Measurements from ENCODE around the gene C19orf85.

C19orf85 gene

GRCh38 chr19:55447421-55448174 lies 17.0 kb downstream of the C19orf85 start:
- no peak for DNase-seq (ENCODE audit: low read depth, low spot score)
- H3K4me3 ChIP-seq (ENCODE audit: low read length) = no peak overlapping the region

- no peak for DNase-seq (ENCODE audit: low read depth, low spot score)
Measured at GRCh38 chr19:55446060-55446459, 18.5 kb downstream of the C19orf85 start.

GRCh38 chr19:55444646-55445045 lies 19.9 kb downstream of the C19orf85 start:
- no peak overlapping the region for H3K4me3 ChIP-seq (ENCODE audit: low read length)
- DNase-seq (ENCODE audit: low read depth, low spot score) = no peak

More at GRCh38 chr19:55446060-55446459, 18.5 kb downstream of the C19orf85 start:
- H3K4me3 ChIP-seq (ENCODE audit: low read length) = no peak overlapping the region

GRCh38 chr19:55443824-55444480 lies 20.6 kb downstream of the C19orf85 start:
- no peak overlapping the region for H3K4me3 ChIP-seq (ENCODE audit: low read length)
- DNase-seq (ENCODE audit: low read depth, low spot score) = no peak

- no peak within 1 kb of the TSS for H3K4me3 ChIP-seq (ENCODE audit: low read length)
- DNase-seq (ENCODE audit: low read depth, low spot score) = no peak
Measured at GRCh38 chr19:55443045-55443823, 21.3 kb downstream of the C19orf85 start, which contains the start of gene SHISA7. TSS of gene SHISA7 (minus strand) at chr19:55443300. CDS start at chr19:55442863, 437 bp downstream.

GRCh38 chr19:55442372-55442961 lies 22.1 kb downstream of the C19orf85 start:
- DNase-seq (ENCODE audit: low read depth, low spot score) = no peak
- no peak overlapping the region for H3K4me3 ChIP-seq (ENCODE audit: low read length)

GRCh38 chr19:55441692-55442321 lies 22.7 kb downstream of the C19orf85 start:
- no peak overlapping the region for H3K4me3 ChIP-seq (ENCODE audit: low read length)
- DNase-seq (ENCODE audit: low read depth, low spot score) = no peak

GRCh38 chr19:55441319-55441691 lies 23.2 kb downstream of the C19orf85 start:
- DNase-seq (ENCODE audit: low read depth, low spot score) = no peak
- H3K4me3 ChIP-seq (ENCODE audit: low read length) = no peak overlapping the region

GRCh38 chr19:55440411-55441105 lies 24.0 kb downstream of the C19orf85 start:
- H3K4me3 ChIP-seq (ENCODE audit: low read length) = no peak overlapping the region
- no peak for DNase-seq (ENCODE audit: low read depth, low spot score)

GRCh38 chr19:55439052-55439451 lies 25.5 kb downstream of the C19orf85 start:
- DNase-seq (ENCODE audit: low read depth, low spot score) = no peak
- no peak overlapping the region for H3K4me3 ChIP-seq (ENCODE audit: low read length)

- H3K4me3 ChIP-seq (ENCODE audit: low read length) = no peak overlapping the region
- no peak for DNase-seq (ENCODE audit: low read depth, low spot score)
Measured at GRCh38 chr19:55437410-55437809, 27.1 kb downstream of the C19orf85 start.

- no peak for DNase-seq (ENCODE audit: low read depth, low spot score)
- H3K4me3 ChIP-seq (ENCODE audit: low read length) = no peak overlapping the region
Measured at GRCh38 chr19:55436847-55437246, 27.7 kb downstream of the C19orf85 start.

- no peak overlapping the region for H3K4me3 ChIP-seq (ENCODE audit: low read length)
- DNase-seq (ENCODE audit: low read depth, low spot score) = no peak
Measured at GRCh38 chr19:55435020-55435419, 29.5 kb downstream of the C19orf85 start.

- H3K4me3 ChIP-seq (ENCODE audit: low read length) = no peak overlapping the region
- DNase-seq (ENCODE audit: low read depth, low spot score) = no peak
Measured at GRCh38 chr19:55434356-55434919, 30.1 kb downstream of the C19orf85 start.

- no peak overlapping the region for H3K4me3 ChIP-seq (ENCODE audit: low read length)
- no peak for DNase-seq (ENCODE audit: low read depth, low spot score)
Measured at GRCh38 chr19:55433292-55433691, 31.3 kb downstream of the C19orf85 start.

- no peak for DNase-seq (ENCODE audit: low read depth, low spot score)
- no peak overlapping the region for H3K4me3 ChIP-seq (ENCODE audit: low read length)
Measured at GRCh38 chr19:55432241-55432959, 32.2 kb downstream of the C19orf85 start.

GRCh38 chr19:55431183-55431582 lies 33.4 kb downstream of the C19orf85 start:
- H3K4me3 ChIP-seq (ENCODE audit: low read length) = no peak overlapping the region
- no peak for DNase-seq (ENCODE audit: low read depth, low spot score)

- no peak for DNase-seq (ENCODE audit: low read depth, low spot score)
- no peak overlapping the region for H3K4me3 ChIP-seq (ENCODE audit: low read length)
Measured at GRCh38 chr19:55426042-55426441, 38.5 kb downstream of the C19orf85 start.

Data from Jurkat, Clone E6-1 (cell line).